Stimulated activated CD8-positive, alpha-beta memory T cell treated with anti-CD3 and anti-CD28 coated beads, Interleukin-7, amount 100 ng/mL, for 4 hours (primary cell): ENCODE measurements around the gene ULBP2.
A peak's percentile ranks its signal among the peaks of the same experiment; 100 is the strongest.

Source experiments
- DNase-seq, 2 donors: peaks; one replicate each; pipeline ENCODE4 v3.0.0-alpha.2; 2020; ENCODE audit warnings: low read depth in 2 of 2

ULBP2 gene, protein sequence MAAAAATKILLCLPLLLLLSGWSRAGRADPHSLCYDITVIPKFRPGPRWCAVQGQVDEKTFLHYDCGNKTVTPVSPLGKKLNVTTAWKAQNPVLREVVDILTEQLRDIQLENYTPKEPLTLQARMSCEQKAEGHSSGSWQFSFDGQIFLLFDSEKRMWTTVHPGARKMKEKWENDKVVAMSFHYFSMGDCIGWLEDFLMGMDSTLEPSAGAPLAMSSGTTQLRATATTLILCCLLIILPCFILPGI

DNA sequence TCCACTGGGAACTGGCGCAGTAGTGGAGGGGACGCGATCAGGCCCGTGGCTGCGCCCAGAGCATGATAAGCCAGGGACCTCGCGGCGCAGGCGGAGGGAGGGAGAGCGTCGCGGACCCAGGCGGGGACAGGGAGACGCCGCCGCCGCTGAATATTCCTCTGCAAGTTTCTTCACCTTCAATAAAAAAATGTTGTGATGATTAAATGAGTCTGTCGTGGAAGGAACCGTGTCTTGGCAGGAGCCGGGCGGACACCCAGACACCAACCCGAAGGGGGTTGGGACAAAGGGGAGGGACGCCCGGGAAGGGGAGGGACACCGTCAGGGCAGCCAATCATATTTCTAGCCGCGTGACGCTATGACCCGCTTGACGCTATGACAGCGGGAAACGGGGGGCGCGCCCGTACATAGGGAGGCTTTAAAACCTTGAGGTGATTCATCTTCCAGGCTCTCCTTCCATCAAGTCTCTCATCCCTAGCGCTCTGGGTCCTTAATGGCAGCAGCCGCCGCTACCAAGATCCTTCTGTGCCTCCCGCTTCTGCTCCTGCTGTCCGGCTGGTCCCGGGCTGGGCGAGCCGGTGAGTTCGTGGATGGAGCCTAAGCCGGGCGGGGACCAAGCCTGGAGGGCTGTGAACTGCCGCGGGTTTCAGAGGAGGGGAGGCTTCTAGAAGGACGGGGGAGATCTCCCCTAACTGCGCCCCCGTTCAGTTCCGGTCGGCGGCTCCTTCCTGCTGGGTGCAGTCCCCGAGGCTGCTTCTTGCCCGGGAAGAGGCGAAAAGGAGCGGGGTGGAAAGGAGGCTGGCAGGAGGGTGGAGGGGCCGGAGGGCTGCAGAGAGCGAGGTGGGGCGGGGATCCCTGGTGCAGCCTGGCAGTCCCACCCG, at the start of gene ULBP2:
Gene ULBP2 (plus strand): TSS at position 432 of the 878 bp plus-strand sequence. CDS start 59 bp downstream, at position 491.
- DNase-seq = peak; percentile 88 to 89

DNA sequence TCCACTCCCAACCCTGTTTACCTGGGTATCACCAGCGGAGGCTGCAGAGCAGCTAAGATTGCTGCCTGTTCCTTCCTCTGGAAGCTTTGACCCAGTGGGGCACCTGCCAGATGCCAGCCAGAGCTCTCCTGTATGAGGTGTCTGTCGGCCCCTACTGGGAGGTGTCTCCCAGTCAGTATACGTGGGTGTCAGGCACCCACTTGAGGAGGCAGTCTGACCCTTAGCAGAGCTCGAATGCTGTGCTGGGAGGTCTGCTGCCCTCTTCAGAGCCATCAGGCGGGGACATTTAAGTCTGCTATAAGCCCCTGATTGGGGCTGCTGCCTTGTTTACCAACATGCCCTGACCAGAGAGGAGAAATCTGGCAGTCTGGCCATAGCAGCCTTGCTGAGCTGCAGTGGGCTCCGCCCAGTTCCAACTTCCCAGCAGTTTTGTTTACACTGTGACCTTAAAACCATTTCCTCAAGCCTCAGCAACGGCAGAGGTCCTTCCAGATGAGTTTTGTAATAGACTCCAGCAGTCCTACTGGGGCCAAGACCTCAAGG, 46.7 kb upstream of the ULBP2 start:
- DNase-seq = no peak

DNA sequence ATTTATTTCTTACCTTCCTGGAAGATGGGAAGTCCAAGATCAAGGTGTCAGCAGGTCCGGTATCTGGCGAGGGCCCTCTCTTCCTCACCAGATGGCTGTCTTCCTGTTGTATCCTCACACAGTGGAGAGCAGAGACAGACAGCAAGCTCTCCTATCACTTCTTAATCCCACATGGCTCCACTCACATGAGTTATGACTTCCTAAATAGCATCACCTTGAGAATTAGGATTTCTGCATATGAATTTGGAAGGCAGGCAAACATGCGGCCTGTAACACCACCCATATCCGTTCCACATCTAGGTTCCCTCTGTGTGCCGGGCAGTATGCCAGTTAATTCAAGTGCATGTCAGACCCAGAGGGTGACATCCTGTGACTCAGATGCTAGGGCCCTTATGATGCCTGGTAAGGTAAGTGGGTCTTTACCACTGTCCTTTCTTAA, 46.0 kb upstream of the ULBP2 start:
- peak in 1 of 2 donors; percentile 15 for DNase-seq

DNA sequence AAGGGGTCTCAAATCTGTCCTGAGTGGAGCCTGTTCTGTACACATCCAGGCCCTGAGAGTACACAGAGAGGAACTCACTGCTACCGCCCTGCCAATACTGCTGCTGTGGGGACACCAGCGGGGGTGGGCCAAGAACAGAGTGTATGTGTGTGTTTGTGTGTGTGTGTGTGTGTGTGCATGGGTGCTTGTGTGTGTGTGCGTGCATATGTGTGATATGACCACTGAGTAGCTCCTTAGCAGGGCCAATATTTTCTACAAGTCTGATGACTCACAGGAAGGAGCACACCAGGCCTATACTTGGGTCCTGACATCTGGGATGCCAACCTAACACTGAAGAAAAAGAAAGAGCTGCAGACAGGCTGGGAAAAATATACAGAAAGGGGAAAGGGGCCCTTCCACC, 45.3 kb upstream of the ULBP2 start:
- DNase-seq = no peak

DNA sequence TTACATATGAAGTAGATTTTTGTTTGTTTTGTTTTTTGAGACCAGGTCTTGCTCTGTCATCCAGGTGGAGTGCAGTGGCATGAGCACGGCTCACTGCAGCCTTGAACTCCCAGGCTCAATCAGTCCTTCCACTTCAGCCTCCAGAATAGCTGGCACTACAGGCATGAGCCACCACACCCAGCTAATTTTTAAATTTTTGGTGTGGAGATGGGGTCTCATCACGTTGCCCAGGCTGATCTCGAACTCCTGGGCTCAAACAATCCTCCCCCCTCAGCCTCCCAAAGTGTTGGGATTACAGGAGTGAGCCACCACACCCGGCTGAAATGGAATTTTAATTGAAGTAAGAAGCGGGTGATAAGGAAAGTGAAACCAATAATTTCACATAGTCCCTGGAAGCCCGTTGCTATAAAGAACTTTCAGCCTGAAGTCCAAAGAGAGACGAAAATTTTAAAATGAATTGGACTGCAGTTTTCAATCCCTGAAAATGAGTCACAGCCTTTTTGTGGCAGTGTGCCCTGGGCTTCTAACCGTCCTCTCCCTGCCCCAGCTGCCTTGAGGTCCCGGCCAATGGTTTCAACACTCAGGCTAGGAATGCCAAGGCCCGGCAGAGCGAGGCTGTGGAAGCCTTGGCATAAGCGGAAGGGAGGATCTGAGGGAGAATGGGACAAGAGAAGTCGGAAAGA, 44.7 kb upstream of the ULBP2 start:
- no peak for DNase-seq

DNA sequence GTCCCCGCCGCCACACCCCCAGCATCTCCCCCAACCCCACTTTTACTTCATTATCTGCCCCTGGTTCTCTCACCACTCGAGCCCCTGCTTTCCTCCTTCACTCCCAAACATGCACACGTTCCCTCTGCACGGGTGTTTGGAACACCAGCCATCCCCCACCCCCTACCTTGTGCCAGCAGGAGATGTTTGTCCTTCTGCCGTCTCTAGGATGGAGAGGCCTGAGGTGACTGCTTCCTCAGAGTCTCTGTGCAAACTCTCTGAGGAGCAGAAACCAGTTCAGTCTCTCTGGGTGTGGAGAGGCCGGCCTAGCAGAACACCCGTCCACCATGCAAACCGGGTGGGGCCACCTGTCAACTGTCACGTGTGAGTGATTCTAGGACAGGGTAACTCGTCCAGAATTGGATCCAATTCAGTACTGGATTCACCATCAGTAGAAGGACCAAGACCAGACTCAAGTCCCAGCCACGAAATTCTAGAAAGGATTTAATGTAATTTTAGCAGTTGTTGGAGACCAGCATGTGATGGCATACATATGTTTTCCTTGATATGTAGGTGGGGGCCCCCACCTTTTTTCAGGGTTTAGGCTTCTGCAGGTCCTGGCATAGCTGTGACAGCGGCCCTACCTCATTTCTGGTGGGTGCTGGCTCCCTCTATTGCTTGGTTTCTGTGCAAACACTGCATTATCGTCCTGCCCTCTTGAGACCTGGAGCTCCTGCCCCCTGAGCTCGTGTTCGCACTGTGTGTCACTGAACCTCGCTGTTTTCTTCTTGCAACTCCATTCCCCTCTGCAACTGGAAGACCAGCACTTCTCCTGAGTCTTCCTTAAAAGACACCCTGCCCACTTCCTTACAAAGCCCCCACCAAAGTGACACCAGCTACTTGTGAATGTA, 43.7 kb upstream of the ULBP2 start, which contains the start of gene RAET1E:
Gene RAET1E (minus strand): TSS at position 259 of the 890 bp plus-strand sequence. CDS start 7,212 bp downstream, outside the sequence.
- DNase-seq = no peak

DNA sequence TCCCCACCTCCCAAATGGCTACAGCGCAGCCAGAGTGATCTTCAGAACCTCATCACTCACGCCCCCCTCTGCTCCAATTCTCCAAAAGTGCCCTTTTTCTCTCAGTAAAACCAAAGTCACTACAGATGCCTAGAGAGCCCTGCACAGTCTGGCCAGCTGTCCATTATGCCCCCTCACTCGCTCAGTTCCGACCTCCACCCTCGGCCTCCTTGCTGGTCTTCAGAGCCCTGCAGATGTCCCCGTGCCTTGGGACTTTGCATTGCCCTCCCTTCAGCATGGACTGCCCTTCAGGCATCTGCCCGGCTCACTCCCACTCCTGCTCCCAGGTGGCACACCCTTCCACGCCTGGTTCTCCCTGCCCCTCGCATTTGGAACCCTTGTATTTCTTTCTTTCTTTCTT, 42.8 kb upstream of the ULBP2 start:
- no peak for DNase-seq

DNA sequence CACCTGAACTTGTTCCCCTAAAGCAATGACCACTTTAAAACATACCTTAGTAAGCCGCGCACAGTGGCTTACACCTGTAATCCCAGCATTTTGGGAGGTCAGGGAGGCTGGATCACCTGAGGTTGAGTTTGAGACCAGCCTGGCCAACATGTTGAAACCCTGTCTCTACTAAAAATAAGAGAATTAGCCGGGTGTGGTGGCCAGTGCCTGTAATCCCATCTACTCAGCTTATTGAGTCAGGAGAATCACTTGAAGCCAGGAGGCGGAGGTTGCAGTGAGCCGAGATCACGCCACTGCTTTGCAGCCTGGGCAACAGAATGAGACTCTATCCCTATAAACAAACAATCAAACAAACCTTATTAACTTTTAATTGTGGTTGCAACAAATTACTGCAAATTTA, 42.3 kb upstream of the ULBP2 start:
- DNase-seq = no peak

DNA sequence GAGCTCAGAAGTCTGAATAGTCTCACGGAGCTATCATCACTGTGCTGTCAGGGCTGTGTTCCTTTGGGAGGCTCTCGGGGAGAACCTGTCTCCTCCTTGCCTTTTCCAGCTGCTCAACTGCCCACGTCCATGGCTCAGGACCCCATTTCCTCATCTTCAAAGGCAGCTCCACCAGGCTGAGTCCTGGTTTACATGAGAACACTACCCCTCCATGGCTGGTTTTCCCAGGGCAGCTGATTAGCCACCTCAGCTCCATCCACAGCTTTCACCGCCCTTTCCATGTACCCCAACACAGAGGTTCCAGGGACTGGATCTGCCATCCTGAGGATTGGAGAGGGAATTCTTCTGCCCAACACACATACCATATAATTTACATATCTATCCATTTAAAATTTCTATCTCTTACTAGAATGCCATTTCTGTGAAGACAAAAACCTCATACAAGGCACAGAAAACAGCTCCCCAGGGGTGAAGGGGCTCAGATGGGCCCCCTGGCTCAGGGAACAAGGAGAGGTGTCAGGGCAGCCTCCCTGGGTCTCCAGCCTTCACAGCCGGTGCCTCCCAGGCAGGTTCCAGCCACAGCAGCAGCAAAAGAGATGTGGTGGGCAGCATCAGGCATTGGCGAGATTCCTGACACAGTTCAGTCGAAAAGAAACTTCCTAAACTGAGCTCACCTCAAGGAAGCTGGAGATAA, 41.7 kb upstream of the ULBP2 start:
- DNase-seq = no peak

DNA sequence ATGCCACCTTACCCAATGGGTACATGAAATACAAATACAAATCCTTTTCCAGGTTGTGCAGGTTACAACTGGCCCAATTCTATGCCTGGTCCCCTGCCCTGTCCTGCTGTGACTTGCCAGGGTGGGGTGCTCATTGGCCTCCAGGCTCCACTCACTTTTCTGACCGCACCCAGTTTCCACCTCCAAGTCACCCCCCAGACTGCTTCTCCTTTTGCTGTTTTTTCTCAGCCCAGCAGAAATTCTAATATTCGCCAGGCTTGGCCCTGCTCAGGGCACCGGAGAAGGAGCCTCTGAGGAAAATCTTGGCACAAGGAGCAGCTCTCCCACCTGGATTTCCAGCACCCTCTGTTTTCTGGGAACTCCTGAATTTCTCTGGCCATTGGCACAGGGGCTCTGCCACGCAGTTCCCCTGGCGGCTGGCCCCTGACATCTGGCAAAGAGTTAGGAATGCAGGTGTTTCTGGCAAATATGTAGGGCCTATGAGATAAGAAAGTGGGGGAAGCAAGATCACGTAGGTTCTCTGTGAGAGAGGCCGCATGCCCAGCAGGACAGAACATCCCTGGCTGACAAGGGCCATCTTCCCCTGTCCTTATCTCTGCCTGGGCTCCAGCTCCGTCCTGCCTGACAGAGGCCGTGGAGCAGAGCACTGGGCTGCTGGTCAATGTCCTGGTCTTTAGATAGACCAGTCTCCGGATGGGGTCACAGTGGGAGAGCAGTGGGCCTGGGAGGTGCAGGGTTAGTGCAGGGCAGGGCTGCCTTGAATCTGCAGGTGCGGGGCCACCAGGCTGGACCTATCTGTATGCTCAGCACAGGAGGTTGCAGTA, 41.0 kb upstream of the ULBP2 start:
- no peak for DNase-seq

DNA sequence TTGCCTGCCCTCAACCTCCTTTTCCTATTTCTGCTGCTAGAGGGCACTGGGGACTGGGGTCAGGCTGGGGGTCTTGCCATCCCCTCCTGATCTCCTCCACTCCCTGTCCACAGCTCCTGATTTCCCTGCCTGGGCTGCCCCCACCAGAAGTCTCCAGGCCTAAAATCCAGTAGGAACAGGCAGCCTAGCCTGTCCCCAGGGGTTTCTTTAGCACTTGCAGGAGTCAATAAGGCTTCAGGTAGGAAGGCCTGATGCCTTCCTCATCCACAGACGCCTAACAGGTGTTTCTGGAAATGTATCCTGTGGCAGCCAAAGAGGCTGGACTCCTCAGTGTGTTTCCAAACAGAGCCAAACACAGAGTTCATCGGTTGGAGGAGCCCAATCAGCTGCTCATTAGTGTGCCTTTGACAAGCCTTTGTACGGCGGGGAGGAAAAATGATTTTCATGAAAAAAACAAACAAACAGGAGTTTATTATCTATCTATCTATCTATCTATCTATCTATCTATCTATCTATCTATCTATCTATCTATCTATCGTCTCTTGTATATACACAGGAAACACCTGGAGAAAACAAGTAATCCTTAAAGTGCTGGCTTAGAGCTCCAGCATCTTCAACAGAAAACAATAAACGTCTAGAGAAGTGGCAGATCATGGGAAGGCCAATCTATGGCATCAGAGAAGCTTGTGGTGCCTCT, 40.2 kb upstream of the ULBP2 start:
- no peak for DNase-seq

DNA sequence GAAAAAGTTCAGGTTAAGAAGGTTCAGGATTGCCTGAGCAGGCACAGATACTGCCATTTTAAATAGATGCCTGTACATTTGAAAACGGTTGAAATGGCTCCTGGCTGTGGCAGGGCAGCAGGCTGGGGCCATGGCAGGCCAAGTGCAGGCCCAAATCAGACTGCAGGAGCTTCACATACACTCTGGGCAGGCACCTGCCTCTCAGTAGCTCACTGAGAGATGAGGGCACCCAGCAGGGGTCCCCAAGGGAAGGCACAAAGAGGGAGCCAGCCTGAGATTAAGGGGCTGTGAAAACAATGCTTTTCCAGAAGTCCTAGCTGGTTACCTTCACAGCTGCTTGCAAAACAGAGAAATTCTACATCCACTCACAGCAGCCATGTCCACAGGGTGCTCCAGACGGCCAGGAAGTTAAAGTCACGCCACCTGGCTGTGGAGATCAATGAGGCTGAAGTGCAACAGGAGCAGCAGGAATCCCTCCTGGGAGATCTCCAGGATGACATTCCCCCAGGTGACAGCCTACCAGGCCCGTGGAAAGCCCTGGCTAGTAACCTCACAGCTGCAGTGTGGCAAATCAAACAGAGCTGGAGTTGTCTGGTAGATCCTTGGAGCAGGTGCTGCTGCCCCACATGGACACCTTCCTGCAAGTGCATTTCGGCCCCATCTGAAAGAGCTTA, 37.7 kb upstream of the ULBP2 start:
- DNase-seq = no peak

DNA sequence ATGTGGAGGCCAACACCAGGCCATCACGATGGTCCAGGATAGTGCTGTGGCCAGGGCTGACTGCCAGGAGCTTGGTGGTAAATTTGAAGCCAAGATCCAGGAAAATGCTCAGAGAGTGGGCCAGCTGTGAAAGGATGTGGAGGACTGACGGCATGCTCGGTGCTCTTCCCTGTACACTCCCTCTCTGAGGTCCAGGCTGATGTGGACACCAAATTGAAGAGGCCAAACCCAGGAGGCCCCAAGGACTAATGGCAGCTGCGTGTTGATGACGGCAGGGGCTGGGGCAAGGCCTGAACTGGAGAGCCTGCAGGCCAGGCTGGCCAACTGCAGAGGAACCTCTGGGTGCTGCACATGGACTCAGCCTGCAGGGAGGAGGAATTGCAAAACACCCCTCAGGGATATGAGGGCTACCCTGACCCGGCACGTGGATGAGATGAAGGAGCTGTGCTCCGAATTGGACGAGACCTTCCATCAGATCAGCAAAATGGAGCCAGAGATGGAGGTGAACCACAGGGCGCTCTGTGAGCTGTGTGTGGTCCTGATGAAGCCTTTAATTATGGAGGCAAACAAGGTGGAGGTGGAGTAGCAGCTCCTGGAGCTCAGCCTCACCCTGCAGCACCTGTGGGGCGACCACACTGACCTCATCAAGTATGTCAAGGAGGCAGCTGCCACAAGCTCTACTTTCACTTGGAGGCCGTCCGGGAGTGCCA, 37.0 kb upstream of the ULBP2 start:
- no peak for DNase-seq

DNA sequence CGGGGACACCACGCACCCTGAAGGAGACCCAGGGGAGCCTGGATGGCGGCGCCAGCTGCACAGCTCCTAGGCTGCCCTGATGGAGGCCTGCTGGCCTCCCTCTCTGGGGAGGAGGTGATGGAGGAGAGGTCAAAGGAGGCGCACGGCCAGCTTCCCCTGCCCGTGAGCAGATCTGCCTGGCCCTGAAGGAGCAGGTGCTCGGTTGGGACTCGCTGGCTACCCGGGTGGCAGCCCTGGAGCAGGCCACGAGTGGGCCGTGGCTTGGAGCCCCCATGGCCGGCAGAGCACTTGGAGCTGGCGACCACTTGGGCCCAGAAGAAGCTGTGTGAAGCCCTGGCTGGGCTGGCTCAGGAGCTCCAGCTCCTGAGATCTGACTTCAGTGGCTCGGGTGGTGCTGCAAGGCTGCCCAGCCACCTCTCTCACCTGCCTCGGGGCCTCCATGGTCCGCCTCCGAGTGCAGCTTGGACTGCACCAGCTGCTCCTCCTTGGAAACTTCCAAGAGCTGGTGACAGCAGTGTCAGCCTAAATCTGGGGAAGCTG, 36.4 kb upstream of the ULBP2 start:
- no peak for DNase-seq

DNA sequence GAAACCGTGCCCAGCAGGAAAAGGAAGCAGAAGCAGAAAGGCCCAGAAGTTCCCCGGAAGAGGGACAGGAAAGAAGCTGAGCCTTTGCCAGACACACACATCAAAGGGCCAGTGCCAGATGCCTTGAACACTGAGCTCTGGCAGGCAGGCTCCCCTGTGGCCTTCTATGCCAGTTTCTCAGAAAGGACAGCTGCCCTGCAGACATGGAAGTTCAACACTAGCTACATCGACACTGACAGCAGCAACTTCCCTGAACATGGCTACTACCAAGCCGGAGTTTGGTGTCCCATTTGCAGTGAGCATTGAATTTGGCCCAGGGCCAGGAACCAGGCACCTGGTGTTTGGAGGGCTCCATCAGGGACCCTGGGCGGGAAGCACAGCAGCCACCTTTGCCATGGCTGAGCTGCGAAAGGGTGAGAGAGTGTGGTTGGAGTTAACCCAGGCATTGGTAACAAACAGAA, 35.9 kb upstream of the ULBP2 start:
- DNase-seq = no peak

DNA sequence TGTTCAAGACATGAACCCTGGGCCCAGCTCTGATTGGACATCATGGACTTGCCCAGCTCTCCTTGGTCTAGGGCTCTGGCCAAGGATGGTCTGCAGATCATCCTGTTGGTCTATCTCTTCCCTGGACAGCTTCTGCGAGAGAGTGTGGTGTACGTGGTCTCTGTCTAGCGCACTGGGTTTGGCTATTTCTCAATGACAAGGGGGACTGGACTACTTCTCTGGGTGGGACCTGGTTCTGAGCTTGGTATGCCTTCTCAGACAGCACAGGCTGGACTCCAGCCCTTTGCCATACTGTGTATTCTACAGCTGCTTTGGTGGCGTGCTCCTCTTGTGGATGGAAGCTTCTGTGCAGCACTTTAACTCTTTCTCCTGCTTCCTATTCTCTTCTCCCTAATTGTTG, 35.4 kb upstream of the ULBP2 start:
- DNase-seq = no peak

DNA sequence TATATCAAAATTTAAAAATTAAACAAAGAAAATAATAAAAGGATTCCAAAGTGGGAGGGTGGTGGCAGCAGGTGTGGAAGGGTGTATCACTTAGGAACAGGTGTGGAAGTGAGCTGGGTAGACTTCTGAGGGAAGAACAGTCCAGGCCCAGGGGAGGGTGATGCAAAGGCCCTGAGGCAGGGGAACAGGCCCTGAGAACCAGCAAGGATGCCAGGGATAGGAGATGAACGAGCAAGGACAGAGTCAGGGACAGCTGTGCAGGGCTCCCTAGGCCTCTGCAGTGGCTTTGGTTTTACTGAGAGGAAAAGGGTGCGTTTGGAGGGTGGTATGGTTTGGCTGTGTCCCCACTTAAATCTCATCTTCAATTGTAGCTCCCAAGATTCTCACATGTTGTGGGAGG, 34.5 kb upstream of the ULBP2 start:
- no peak for DNase-seq
